HEK293 (cell line): ENCODE data around the gene C9orf78.
"Not testable (repeated sequence)": the region's sequence is repeated elsewhere in the genome, so short reads cannot be mapped to it uniquely, and the experiment has no call there.

ENCODE experiments used
- CTCF ChIA-PET: fragments of 350-600 bp; formaldehyde crosslinking; extraction: SDS; loops from one replicate; lab custom pipeline; 2021; ENCODE audit warnings: antibody characterized with exemption; lab: Yijun Ruan, JAX
- POLR2A ChIA-PET: fragments of 300-600 bp; formaldehyde crosslinking; extraction: SDS; loops from one replicate; lab custom pipeline; 2020; ENCODE audit warnings: antibody characterized with exemption, inconsistent platforms; lab: Yijun Ruan, JAX
- H3K27ac ChIP-seq: fragments of 200-500 bp; sonication (Bioruptor generic); 2 replicates; pipeline ENCODE4 v1.5.1; 2014; ENCODE audit warnings: low read depth, low read length, control low read depth, inconsistent platforms; ENCODE audit errors: extremely low read depth
- H3K36me3 ChIP-seq, 2 experiments: fragments of 200-500 bp in 1 of 2; sonication (Bioruptor generic) in 1 of 2; 1 replicate in 1 of 2; 2 replicates in 1 of 2; pipeline ENCODE4 v1.5.1; 2014 to 2017; ENCODE audit warnings: inconsistent platforms in 2 of 2, low read length in 2 of 2; ENCODE audit not compliant: control insufficient read depth in 2 of 2, insufficient read depth in 1 of 2
- H3K4me1 ChIP-seq: fragments of 200-500 bp; sonication (Bioruptor generic); 2 replicates; pipeline ENCODE4 v1.5.1; 2014; ENCODE audit warnings: mild to moderate bottlenecking, low read length, inconsistent platforms; ENCODE audit not compliant: control insufficient read depth, insufficient read depth
- H3K4me3 ChIP-seq: 2 replicates; pipeline ENCODE4 v1.5.1; 2011; ENCODE audit warnings: low read depth, mild to moderate bottlenecking, control low read depth, low read length, moderate library complexity
- H3K9me3 ChIP-seq: fragments of 200-500 bp; sonication (Bioruptor generic); 2 replicates; pipeline ENCODE4 v1.5.1; 2014; ENCODE audit warnings: low read depth, low read length, inconsistent platforms; ENCODE audit not compliant: control insufficient read depth, insufficient read depth
- BCL11B ChIP-seq: fragments of 450-650 bp; formaldehyde crosslinking; IDR thresholded peaks from 2 replicates; pipeline ENCODE4 v1.5.1; 2016; ENCODE audit warnings: low read depth, missing biosample characterization, missing genetic modification characterization
- GLIS1 ChIP-seq: fragments of 450-650 bp; formaldehyde crosslinking; IDR thresholded peaks from 2 replicates; pipeline ENCODE4 v1.5.1; 2016; ENCODE audit warnings: missing biosample characterization, missing genetic modification characterization
- SP2 ChIP-seq: fragments of 450-650 bp; formaldehyde crosslinking; IDR thresholded peaks from 2 replicates; pipeline ENCODE4 v1.5.1; 2016; ENCODE audit warnings: missing biosample characterization, missing genetic modification characterization
- ZBTB17 ChIP-seq: fragments of 450-650 bp; formaldehyde crosslinking; IDR thresholded peaks from 2 replicates; pipeline ENCODE4 v1.5.1; 2016; ENCODE audit warnings: missing biosample characterization, missing genetic modification characterization
- ZNF121 ChIP-seq: fragments of 450-650 bp; formaldehyde crosslinking; IDR thresholded peaks from 2 replicates; pipeline ENCODE4 v1.5.1; 2016; ENCODE audit warnings: missing biosample characterization, missing genetic modification characterization
- ZNF292 ChIP-seq: fragments of 450-650 bp; formaldehyde crosslinking; IDR thresholded peaks from 2 replicates; pipeline ENCODE4 v1.5.1; 2016; ENCODE audit warnings: low read depth, missing biosample characterization, missing genetic modification characterization, borderline replicate concordance
- ZNF473 ChIP-seq: fragments of 450-650 bp; formaldehyde crosslinking; IDR thresholded peaks from 2 replicates; pipeline ENCODE4 v1.5.1; 2017; ENCODE audit warnings: missing biosample characterization, missing genetic modification characterization
- ZNF514 ChIP-seq: fragments of 450-650 bp; formaldehyde crosslinking; IDR thresholded peaks from 2 replicates; pipeline ENCODE4 v1.5.1; 2016; ENCODE audit warnings: missing biosample characterization, missing genetic modification characterization
- ZNF548 ChIP-seq: fragments of 450-650 bp; formaldehyde crosslinking; IDR thresholded peaks from 2 replicates; pipeline ENCODE4 v1.5.1; 2016; ENCODE audit warnings: missing biosample characterization, missing genetic modification characterization
- ZNF560 ChIP-seq: fragments of 450-650 bp; formaldehyde crosslinking; IDR thresholded peaks from 2 replicates; pipeline ENCODE4 v1.5.1; 2017; ENCODE audit warnings: missing biosample characterization, missing genetic modification characterization, borderline replicate concordance
- ZNF670 ChIP-seq: fragments of 450-650 bp; formaldehyde crosslinking; IDR thresholded peaks from 2 replicates; pipeline ENCODE4 v1.5.1; 2016; ENCODE audit warnings: missing biosample characterization, missing genetic modification characterization, low read depth
- ZNF677 ChIP-seq: fragments of 450-650 bp; IDR thresholded peaks from 2 replicates; pipeline ENCODE4 v1.5.0; 2018; ENCODE audit warnings: missing biosample characterization, mild to moderate bottlenecking, missing genetic modification characterization, moderate library complexity
- TF ChIP-seq, protein P1 (sequence below): fragments of 450-650 bp; formaldehyde crosslinking; IDR thresholded peaks from 2 replicates; pipeline ENCODE4 v1.5.1; 2016; ENCODE audit warnings: missing biosample characterization, missing genetic modification characterization
- TF ChIP-seq, protein P2 (sequence below): fragments of 450-650 bp; formaldehyde crosslinking; conservative IDR thresholded peaks from 2 replicates; pipeline ENCODE4 v1.5.1; 2016; ENCODE audit warnings: low read depth, missing biosample characterization, missing genetic modification characterization
- TF ChIP-seq, protein P3 (sequence below): fragments of 450-650 bp; formaldehyde crosslinking; IDR thresholded peaks from 2 replicates; pipeline ENCODE4 v1.5.1; 2016; ENCODE audit warnings: missing biosample characterization, missing genetic modification characterization

C9orf78 gene

DNA sequence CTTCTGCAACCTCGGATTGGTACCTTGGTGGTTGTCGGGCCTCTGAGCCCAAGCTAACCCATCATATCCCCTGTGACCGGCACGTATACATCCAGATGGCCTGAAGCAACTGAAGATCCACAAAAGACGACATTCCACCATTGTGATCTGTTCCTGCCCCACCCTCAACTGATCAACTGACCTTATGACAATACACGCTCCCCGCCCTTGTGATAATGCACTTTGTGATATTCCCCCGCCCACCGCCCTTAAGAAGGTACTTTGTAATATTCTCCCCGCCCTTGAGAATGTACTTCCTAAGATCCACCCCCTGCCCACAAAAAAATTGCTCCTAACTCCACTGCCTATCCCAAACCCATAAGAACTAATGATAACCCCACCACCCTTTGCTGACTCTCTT lies 48.6 kb downstream of the C9orf78 start:
- no peaks in the 10 kb centered on the region for H3K9me3 ChIP-seq
- TF ChIP-seq ZNF473 (tag by site-specific recombination) (no peak), ZNF670 (no peak), ZNF548 (tag by site-specific recombination) (no peak), ZNF514 (tag by site-specific recombination) (no peak), ZBTB17 (tag by site-specific recombination) (no peak), SP2 (tag by site-specific recombination) (no peak)
- H3K4me3 ChIP-seq = no peak overlapping the region
- no peaks in the 10 kb centered on the region for H3K36me3 ChIP-seq
- no peaks in the 10 kb centered on the region for H3K4me1 ChIP-seq
- no peak overlapping the region for H3K27ac ChIP-seq
- CTCF ChIA-PET = interaction anchor here (0.6 to 12.1 kb wide), 7 partner anchors 9 to 647 kb away, joined by 4 to 253 read pairs (median 6); no protein-coding TSS in a partner anchor
- POLR2A ChIA-PET = interaction anchor here (1.5 to 1.8 kb wide), 2 partner anchors 49 to 146 kb away, joined by 3 to 4 read pairs; no protein-coding TSS in a partner anchor

DNA sequence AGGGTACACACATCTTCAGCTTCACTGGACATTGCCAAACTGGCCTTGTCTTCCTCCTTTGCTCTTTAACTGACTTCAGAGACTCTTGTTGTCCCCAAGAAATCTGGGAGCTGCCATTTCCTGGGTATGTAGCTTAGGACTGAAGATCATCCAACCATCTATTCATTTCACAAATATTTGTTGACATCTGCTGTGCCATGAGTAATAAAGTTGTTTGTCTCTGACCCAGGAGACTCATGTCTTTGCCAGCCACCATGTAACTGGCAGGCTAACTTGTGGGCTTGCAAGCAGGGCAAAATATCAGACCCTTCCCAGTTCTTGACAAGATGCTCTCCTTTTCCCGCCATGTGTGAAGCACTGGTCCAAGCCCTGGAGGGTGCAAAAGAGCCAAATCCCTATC lies 49.2 kb downstream of the C9orf78 start:
- no peaks in the 10 kb centered on the region for H3K36me3 ChIP-seq
- no peaks in the 10 kb centered on the region for H3K9me3 ChIP-seq
- H3K4me1 ChIP-seq = no peaks in the 10 kb centered on the region
- H3K27ac ChIP-seq = no peak overlapping the region
- no peak overlapping the region for H3K4me3 ChIP-seq
- CTCF ChIA-PET = interaction anchor here (0.7 to 12.1 kb wide), 8 partner anchors 47 to 646 kb away, joined by 3 to 253 read pairs (median 6); partner anchors contain the start of gene ASB6
- no peak for TF ChIP-seq ZNF560 (tag by site-specific recombination)
- no peak for TF ChIP-seq ZNF292 (tag by site-specific recombination)
- POLR2A ChIA-PET = interaction anchor here (1.5 kb wide), 1 partner anchor 146 kb away, joined by 3 read pairs; no protein-coding TSS in a partner anchor

DNA sequence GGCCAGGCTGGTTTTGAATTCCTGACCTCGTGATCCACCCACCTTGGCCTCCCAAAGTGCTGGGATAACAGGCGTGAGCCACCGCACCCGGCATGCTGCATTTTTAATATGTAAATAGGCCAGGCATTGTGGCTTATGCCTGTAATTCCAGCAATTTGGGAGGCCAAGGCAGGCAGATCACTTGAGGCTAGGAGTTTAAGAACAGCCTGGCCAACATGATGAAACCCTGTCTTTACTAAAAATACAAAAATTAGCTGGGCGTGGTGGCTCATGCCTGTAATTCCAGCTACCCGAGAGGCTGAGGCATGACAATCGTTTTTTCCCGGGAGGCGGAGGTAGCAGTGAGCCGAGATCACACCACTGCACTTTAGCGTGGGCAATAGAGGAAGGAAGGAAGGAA lies 50.1 kb downstream of the C9orf78 start:
- H3K9me3 ChIP-seq, H3K36me3 ChIP-seq, H3K4me1 ChIP-seq, H3K27ac ChIP-seq, H3K4me3 ChIP-seq: not testable (repeated sequence)
- CTCF ChIA-PET = interaction anchor here (0.6 to 12.1 kb wide), 18 partner anchors 8 to 587 kb away, joined by 3 to 253 read pairs (median 7); partner anchors contain the start of genes ASB6, NTMT1 and PTGES
- POLR2A ChIA-PET = interaction anchor here (1.5 kb wide), 1 partner anchor 145 kb away, joined by 3 read pairs; no protein-coding TSS in a partner anchor

DNA sequence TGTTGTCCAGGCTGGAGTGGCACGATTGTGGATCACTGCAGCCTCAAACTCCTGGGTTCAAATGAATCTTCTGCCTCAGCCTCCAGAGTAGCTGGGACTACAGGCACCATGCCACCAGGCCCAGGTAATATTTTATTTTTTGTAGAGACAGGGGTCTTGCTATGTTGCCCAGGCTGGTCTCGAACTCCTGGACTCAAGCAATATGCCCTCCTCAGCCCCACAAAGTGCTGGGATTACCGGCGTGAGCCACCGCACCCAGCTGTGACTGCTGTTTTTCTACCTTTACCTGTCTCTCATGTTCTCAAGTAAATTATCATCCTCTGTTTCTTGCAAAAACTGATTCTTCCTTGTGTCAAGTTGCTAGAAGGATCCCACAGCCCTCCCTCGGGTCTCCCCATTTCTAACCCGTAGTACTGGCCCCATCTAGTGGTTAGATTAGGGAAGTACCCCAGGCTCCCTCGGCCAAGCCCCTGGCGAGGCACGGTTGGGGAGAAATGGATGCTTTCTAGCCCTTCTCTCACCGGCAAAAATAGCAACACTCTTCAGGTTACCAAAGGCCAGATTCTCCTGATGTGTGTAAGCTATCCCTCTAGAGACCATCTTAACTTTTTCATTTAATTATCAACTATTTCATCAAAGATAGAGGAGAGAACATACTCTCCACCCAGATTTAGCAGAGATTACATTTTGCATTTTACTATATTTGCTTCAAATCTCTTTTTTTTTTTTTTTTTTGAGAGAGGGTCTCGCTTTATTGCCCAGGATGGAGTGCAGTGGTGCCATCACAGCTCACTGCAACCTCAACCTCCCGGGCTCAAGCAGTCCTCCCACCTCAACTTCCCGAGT lies 51.3 kb downstream of the C9orf78 start:
- ChIA-PET POLR2A (interaction anchor here (0.6 kb wide), 2 partner anchors 10 to 159 kb away, joined by 3 to 4 read pairs; no protein-coding TSS in a partner anchor), CTCF (interaction anchor here (0.5 to 12.1 kb wide), 41 partner anchors 8 to 1047 kb away, joined by 3 to 253 read pairs (median 5); partner anchors contain the start of genes NTMT1 and PTGES)
- TF ChIP-seq GLIS1 (tag by site-specific recombination) (0 out of 2 replicates have a peak, but pooled peaks have one; percentile 22), ZNF677 (no peak), ZNF121 (tag by site-specific recombination) (peak; percentile 100), BCL11B (no peak)
- TF ChIP-seq, protein P1, sequence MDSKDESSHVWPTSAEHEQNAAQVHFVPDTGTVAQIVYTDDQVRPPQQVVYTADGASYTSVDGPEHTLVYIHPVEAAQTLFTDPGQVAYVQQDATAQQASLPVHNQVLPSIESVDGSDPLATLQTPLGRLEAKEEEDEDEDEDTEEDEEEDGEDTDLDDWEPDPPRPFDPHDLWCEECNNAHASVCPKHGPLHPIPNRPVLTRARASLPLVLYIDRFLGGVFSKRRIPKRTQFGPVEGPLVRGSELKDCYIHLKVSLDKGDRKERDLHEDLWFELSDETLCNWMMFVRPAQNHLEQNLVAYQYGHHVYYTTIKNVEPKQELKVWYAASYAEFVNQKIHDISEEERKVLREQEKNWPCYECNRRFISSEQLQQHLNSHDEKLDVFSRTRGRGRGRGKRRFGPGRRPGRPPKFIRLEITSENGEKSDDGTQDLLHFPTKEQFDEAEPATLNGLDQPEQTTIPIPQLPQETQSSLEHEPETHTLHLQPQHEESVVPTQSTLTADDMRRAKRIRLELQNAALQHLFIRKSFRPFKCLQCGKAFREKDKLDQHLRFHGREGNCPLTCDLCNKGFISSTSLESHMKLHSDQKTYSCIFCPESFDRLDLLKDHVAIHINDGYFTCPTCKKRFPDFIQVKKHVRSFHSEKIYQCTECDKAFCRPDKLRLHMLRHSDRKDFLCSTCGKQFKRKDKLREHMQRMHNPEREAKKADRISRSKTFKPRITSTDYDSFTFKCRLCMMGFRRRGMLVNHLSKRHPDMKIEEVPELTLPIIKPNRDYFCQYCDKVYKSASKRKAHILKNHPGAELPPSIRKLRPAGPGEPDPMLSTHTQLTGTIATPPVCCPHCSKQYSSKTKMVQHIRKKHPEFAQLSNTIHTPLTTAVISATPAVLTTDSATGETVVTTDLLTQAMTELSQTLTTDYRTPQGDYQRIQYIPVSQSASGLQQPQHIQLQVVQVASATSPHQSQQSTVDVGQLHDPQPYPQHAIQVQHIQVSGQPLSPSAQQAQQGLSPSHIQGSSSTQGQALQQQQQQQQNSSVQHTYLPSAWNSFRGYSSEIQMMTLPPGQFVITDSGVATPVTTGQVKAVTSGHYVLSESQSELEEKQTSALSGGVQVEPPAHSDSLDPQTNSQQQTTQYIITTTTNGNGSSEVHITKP (tag by site-specific recombination) = no peak
- TF ChIP-seq, protein P2, sequence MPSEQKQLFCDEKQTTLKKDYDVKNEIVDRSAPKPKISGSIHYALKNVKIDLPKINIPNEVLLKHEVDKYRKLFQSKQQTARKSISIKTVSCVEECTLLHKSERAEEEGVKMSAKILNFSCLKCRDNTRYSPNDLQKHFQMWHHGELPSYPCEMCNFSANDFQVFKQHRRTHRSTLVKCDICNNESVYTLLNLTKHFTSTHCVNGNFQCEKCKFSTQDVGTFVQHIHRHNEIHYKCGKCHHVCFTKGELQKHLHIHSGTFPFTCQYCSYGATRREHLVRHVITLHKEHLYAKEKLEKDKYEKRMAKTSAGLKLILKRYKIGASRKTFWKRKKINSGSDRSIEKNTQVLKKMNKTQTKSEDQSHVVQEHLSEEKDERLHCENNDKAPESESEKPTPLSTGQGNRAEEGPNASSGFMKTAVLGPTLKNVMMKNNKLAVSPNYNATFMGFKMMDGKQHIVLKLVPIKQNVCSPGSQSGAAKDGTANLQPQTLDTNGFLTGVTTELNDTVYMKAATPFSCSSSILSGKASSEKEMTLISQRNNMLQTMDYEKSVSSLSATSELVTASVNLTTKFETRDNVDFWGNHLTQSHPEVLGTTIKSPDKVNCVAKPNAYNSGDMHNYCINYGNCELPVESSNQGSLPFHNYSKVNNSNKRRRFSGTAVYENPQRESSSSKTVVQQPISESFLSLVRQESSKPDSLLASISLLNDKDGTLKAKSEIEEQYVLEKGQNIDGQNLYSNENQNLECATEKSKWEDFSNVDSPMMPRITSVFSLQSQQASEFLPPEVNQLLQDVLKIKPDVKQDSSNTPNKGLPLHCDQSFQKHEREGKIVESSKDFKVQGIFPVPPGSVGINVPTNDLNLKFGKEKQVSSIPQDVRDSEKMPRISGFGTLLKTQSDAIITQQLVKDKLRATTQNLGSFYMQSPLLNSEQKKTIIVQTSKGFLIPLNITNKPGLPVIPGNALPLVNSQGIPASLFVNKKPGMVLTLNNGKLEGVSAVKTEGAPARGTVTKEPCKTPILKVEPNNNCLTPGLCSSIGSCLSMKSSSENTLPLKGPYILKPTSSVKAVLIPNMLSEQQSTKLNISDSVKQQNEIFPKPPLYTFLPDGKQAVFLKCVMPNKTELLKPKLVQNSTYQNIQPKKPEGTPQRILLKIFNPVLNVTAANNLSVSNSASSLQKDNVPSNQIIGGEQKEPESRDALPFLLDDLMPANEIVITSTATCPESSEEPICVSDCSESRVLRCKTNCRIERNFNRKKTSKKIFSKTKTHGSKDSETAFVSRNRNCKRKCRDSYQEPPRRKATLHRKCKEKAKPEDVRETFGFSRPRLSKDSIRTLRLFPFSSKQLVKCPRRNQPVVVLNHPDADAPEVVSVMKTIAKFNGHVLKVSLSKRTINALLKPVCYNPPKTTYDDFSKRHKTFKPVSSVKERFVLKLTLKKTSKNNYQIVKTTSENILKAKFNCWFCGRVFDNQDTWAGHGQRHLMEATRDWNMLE (tag by site-specific recombination) = no peak
- TF ChIP-seq, protein P3, sequence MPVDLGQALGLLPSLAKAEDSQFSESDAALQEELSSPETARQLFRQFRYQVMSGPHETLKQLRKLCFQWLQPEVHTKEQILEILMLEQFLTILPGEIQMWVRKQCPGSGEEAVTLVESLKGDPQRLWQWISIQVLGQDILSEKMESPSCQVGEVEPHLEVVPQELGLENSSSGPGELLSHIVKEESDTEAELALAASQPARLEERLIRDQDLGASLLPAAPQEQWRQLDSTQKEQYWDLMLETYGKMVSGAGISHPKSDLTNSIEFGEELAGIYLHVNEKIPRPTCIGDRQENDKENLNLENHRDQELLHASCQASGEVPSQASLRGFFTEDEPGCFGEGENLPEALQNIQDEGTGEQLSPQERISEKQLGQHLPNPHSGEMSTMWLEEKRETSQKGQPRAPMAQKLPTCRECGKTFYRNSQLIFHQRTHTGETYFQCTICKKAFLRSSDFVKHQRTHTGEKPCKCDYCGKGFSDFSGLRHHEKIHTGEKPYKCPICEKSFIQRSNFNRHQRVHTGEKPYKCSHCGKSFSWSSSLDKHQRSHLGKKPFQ (tag by site-specific recombination) = no peak

More for the DNA sequence above, 51.3 kb downstream of the C9orf78 start:
- H3K4me1 ChIP-seq = no peaks in the 10 kb centered on the region
- no peaks in the 10 kb centered on the region for H3K9me3 ChIP-seq
- no peaks in the 10 kb centered on the region for H3K36me3 ChIP-seq
- H3K27ac ChIP-seq = no peak overlapping the region
- no peak overlapping the region for H3K4me3 ChIP-seq
